Upper lobe of right lung (tissue), 1 donor: Measurements from ENCODE around the gene IGFL4. TPM values are rescaled to one million over a fixed set of nuclear protein-coding genes. Genes with fewer than 3 reads are reported as not detected.

Experiments
- ATAC-seq: fragments of 200-7000 bp; cut with Tn5 transposase; one replicate; pipeline ENCODE4 v1.9.1; 2020; ENCODE audit warnings: mild to moderate bottlenecking, moderate library complexity
- DNase-seq: peaks from one replicate; pipeline ENCODE4 v3.0.0-alpha.2; 2020
- H3K27ac ChIP-seq: fragments of 200-600 bp; one replicate; pipeline ENCODE4 v1.8.0; 2022
- H3K27me3 ChIP-seq: fragments of 200-600 bp; one replicate; pipeline ENCODE4 v1.8.0; 2022; ENCODE audit warnings: mild to moderate bottlenecking
- H3K36me3 ChIP-seq: fragments of 200-600 bp; one replicate; pipeline ENCODE4 v1.8.0; 2022
- H3K4me1 ChIP-seq: fragments of 200-600 bp; one replicate; pipeline ENCODE4 v1.8.0; 2022
- H3K4me3 ChIP-seq: fragments of 200-600 bp; one replicate; pipeline ENCODE4 v1.8.0; 2022; ENCODE audit warnings: mild to moderate bottlenecking
- H3K9me3 ChIP-seq: fragments of 200-600 bp; one replicate; pipeline ENCODE4 v1.8.0; 2022
- intact Hi-C: fragments of 100-400 bp; cut with DNase I; formaldehyde crosslinking; loops from one replicate; pipeline ENCODE4 v1.11.0; 2022
- total RNA-seq: library from RNA; stranded (reverse); fragmentation: NEBNext Ultra II Directional; extraction: Animal tissue kit (Norgen Biotek cat#: 25700); gene quantifications from one replicate; pipeline ENCODE4 v1.2.1, GENCODE V29; 2021
- TF ChIP-seq, protein P1 (sequence below): fragments of 200-600 bp; IDR thresholded peaks from one replicate; pipeline ENCODE4 v1.8.0; 2022; ENCODE audit warnings: antibody characterized with exemption
- donor health status: DM: no; HTN: yes; CAD: no; lungs with severe emphysema.

The IGFL4 gene
- total RNA-seq, 1 donor from 2014 or later = not detected

- H3K27me3 ChIP-seq = peaks cover 25% of the 10 kb centered on the region
- ATAC-seq (no peak), DNase-seq (no peak)
- intact Hi-C loops = no loop called here
- H3K36me3 ChIP-seq = no peaks in the 10 kb centered on the region
- H3K4me3 ChIP-seq = no peak overlapping the region
- H3K4me1 ChIP-seq = no peaks in the 10 kb centered on the region
- TF ChIP-seq, protein P1, sequence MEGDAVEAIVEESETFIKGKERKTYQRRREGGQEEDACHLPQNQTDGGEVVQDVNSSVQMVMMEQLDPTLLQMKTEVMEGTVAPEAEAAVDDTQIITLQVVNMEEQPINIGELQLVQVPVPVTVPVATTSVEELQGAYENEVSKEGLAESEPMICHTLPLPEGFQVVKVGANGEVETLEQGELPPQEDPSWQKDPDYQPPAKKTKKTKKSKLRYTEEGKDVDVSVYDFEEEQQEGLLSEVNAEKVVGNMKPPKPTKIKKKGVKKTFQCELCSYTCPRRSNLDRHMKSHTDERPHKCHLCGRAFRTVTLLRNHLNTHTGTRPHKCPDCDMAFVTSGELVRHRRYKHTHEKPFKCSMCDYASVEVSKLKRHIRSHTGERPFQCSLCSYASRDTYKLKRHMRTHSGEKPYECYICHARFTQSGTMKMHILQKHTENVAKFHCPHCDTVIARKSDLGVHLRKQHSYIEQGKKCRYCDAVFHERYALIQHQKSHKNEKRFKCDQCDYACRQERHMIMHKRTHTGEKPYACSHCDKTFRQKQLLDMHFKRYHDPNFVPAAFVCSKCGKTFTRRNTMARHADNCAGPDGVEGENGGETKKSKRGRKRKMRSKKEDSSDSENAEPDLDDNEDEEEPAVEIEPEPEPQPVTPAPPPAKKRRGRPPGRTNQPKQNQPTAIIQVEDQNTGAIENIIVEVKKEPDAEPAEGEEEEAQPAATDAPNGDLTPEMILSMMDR = no peak
- H3K9me3 ChIP-seq = no peaks in the 10 kb centered on the region
- H3K27ac ChIP-seq = no peak overlapping the region
Measured at GRCh38 chr19:46042252-46042883, 1.6 kb upstream of the IGFL4 start.

- intact Hi-C loops = no loop called here
- ATAC-seq = no peak
- Histone ChIP-seq H3K4me3 (no peak overlapping the region), H3K9me3 (no peaks in the 10 kb centered on the region), H3K27ac (no peak overlapping the region), H3K27me3 (peaks cover 25% of the 10 kb centered on the region), H3K36me3 (no peaks in the 10 kb centered on the region), H3K4me1 (no peaks in the 10 kb centered on the region)
- DNase-seq = no peak
- TF ChIP-seq, protein P1 = no peak
Measured at GRCh38 chr19:46040125-46040524, 677 bp downstream of the IGFL4 start.

- no peaks in the 10 kb centered on the region for H3K9me3 ChIP-seq
- ATAC-seq (no peak), DNase-seq (no peak)
- H3K27ac ChIP-seq = no peak overlapping the region
- TF ChIP-seq, protein P1 = no peak
- H3K27me3 ChIP-seq = peaks cover 11% of the 10 kb centered on the region
- no peak overlapping the region for H3K4me3 ChIP-seq
- H3K36me3 ChIP-seq = no peaks in the 10 kb centered on the region
- no peaks in the 10 kb centered on the region for H3K4me1 ChIP-seq
- intact Hi-C loops = no loop called here
Measured at GRCh38 chr19:46036744-46037128, 4.1 kb downstream of the IGFL4 start.

- TF ChIP-seq, protein P1 = no peak
- Histone ChIP-seq H3K9me3 (no peaks in the 10 kb centered on the region), H3K4me1 (no peaks in the 10 kb centered on the region), H3K36me3 (no peaks in the 10 kb centered on the region), H3K27ac (no peak overlapping the region), H3K27me3 (peaks cover 11% of the 10 kb centered on the region), H3K4me3 (no peak overlapping the region)
- intact Hi-C loops = no loop called here
- ATAC-seq = peak; percentile 20
- DNase-seq = no peak
Measured at GRCh38 chr19:46035986-46036743, 4.6 kb downstream of the IGFL4 start.

- H3K4me3 ChIP-seq = no peak overlapping the region
- TF ChIP-seq, protein P1 = no peak
- H3K36me3 ChIP-seq = no peaks in the 10 kb centered on the region
- intact Hi-C loops = no loop called here
- peaks cover 7% of the 10 kb centered on the region for H3K27me3 ChIP-seq
- no peak overlapping the region for H3K27ac ChIP-seq
- DNase-seq (no peak), ATAC-seq (no peak)
- H3K4me1 ChIP-seq = no peaks in the 10 kb centered on the region
- no peaks in the 10 kb centered on the region for H3K9me3 ChIP-seq
Measured at GRCh38 chr19:46035546-46035945, 5.3 kb downstream of the IGFL4 start.
